SU-DHL-6 (cell line): ENCODE data around the gene E2F6.

ENCODE experiments used
- H2AFZ ChIP-seq: fragments of 200-600 bp; sonication (generic); 2 replicates; pipeline ENCODE4 v1.6.1; 2014; ENCODE audit warnings: low read depth, mild to moderate bottlenecking, moderate library complexity, mixed read lengths, antibody characterized with exemption, low read length; ENCODE audit not compliant: severe bottlenecking
- H3F3A ChIP-seq: fragments of 200-600 bp; shearing (Covaris generic); 2 replicates; pipeline ENCODE4 v1.6.0; 2016; ENCODE audit warnings: antibody characterized with exemption, mild to moderate bottlenecking; ENCODE audit not compliant: insufficient read depth
- H3K27ac ChIP-seq: fragments of 200-600 bp; sonication (generic); 2 replicates; pipeline ENCODE4 v1.5.1; 2016; ENCODE audit warnings: low read depth, mild to moderate bottlenecking, low read length, moderate library complexity, mixed read lengths
- H3K27me3 ChIP-seq: fragments of 200-600 bp; sonication (generic), shearing (Covaris generic); 2 replicates; pipeline ENCODE4 v1.6.0; 2014; ENCODE audit warnings: mild to moderate bottlenecking, low read length
- H3K36me3 ChIP-seq: fragments of 200-600 bp; sonication (generic); 2 replicates; pipeline ENCODE4 v1.6.1; 2014; ENCODE audit warnings: mild to moderate bottlenecking, low read length, mixed read lengths
- H3K4me2 ChIP-seq: fragments of 300-600, 200-600 bp; shearing (Covaris generic), sonication (generic); 2 replicates; pipeline ENCODE4 v1.6.0; 2014; ENCODE audit warnings: low read length, low read depth, mild to moderate bottlenecking; ENCODE audit not compliant: poor library complexity, severe bottlenecking
- H3K4me3 ChIP-seq: fragments of 200-600 bp; sonication (generic); 2 replicates; pipeline ENCODE4 v1.5.1; 2014; ENCODE audit warnings: antibody characterized with exemption, low read length, mild to moderate bottlenecking, mixed read lengths; ENCODE audit not compliant: insufficient read depth, poor library complexity, severe bottlenecking
- H3K79me2 ChIP-seq: fragments of 200-600 bp; sonication (generic); 2 replicates; pipeline ENCODE4 v1.6.1; 2014; ENCODE audit warnings: mild to moderate bottlenecking, low read length, moderate library complexity; ENCODE audit not compliant: insufficient read depth
- H3K9ac ChIP-seq: fragments of 200-600 bp; sonication (generic); 2 replicates; pipeline ENCODE4 v1.7.0; 2014; ENCODE audit warnings: mild to moderate bottlenecking, low read length
- H3K9me2 ChIP-seq: fragments of 200-600 bp; sonication (generic); replicated peaks from 2 replicates; pipeline ENCODE4 v1.6.1; 2014; ENCODE audit warnings: low read length; ENCODE audit not compliant: insufficient read depth
- H3K9me3 ChIP-seq: fragments of 200-600 bp; sonication (generic); 2 replicates; pipeline ENCODE4 v1.6.1; 2014; ENCODE audit warnings: low read length, mixed read lengths; ENCODE audit not compliant: insufficient read depth
- H4K20me1 ChIP-seq: fragments of 200-600 bp; sonication (generic); 2 replicates; pipeline ENCODE4 v1.6.1; 2014; ENCODE audit warnings: low read depth, mild to moderate bottlenecking, antibody characterized with exemption, low read length, moderate library complexity, mixed read lengths
- CTCF ChIP-seq: fragments of 200-600 bp; sonication (generic); IDR thresholded peaks from one replicate; pipeline ENCODE4 v1.5.1; 2017; ENCODE audit warnings: antibody characterized with exemption, mild to moderate bottlenecking, low read length, moderate library complexity; ENCODE audit not compliant: insufficient read depth, poor library complexity, severe bottlenecking
- EZH2phosphoT487 ChIP-seq: fragments of 200-600 bp; sonication (generic), shearing (Covaris generic); conservative IDR thresholded peaks from 2 replicates; pipeline ENCODE4 v1.6.1; 2018; ENCODE audit warnings: mild to moderate bottlenecking, antibody characterized with exemption, low read length, moderate library complexity, mixed read lengths

The E2F6 gene

GRCh38 chr2:11422491-11422865 lies 43.5 kb downstream of the E2F6 start:
- Histone ChIP-seq H3K9me2 (no peaks in the 10 kb centered on the region), H2AFZ (no peak overlapping the region), H3K4me3 (no peak overlapping the region), H3F3A (no peaks in the 10 kb centered on the region), H4K20me1 (no peaks in the 10 kb centered on the region), H3K27me3 (no peaks in the 10 kb centered on the region), H3K4me2 (no peak overlapping the region), H3K9me3 (peaks cover 7% of the 10 kb centered on the region; the same call in 1 of the 2 replicates), H3K79me2 (no peaks in the 10 kb centered on the region), H3K36me3 (no peaks in the 10 kb centered on the region), H3K27ac (no peak overlapping the region), H3K9ac (no peak overlapping the region)
- TF ChIP-seq EZH2phosphoT487 (no peak), CTCF (no peak)

GRCh38 chr2:11421863-11422490 lies 44.0 kb downstream of the E2F6 start:
- H2AFZ ChIP-seq, result no peak overlapping the region
- no peaks in the 10 kb centered on the region for H3K9me2 ChIP-seq
- H3K79me2 ChIP-seq, result no peaks in the 10 kb centered on the region
- no peaks in the 10 kb centered on the region for H4K20me1 ChIP-seq
- no peaks in the 10 kb centered on the region for H3K36me3 ChIP-seq
- H3K4me3 ChIP-seq, result no peak overlapping the region
- no peak overlapping the region for H3K9ac ChIP-seq
- H3F3A ChIP-seq, result no peaks in the 10 kb centered on the region
- no peaks in the 10 kb centered on the region for H3K27me3 ChIP-seq
- no peak overlapping the region for H3K4me2 ChIP-seq
- TF ChIP-seq CTCF, result no peak
- TF ChIP-seq EZH2phosphoT487, result no peak
- H3K27ac ChIP-seq, result no peak overlapping the region
- H3K9me3 ChIP-seq, result peaks cover 7% of the 10 kb centered on the region; the same call in 1 of the 2 replicates

- Histone ChIP-seq H3K27ac (no peak overlapping the region), H3K36me3 (no peaks in the 10 kb centered on the region)
- TF ChIP-seq CTCF (no peak), EZH2phosphoT487 (no peak)
Measured at GRCh38 chr2:11420671-11421070, 45.3 kb downstream of the E2F6 start.

More at GRCh38 chr2:11420671-11421070, 45.3 kb downstream of the E2F6 start:
- Histone ChIP-seq H4K20me1 (no peaks in the 10 kb centered on the region), H3K9ac (no peak overlapping the region), H3K9me2 (no peaks in the 10 kb centered on the region), H3K27me3 (no peaks in the 10 kb centered on the region), H3K4me2 (no peak overlapping the region), H3F3A (no peaks in the 10 kb centered on the region), H3K4me3 (no peak overlapping the region), H2AFZ (no peak overlapping the region), H3K79me2 (no peaks in the 10 kb centered on the region), H3K9me3 (peaks cover 7% of the 10 kb centered on the region; the same call in 1 of the 2 replicates)
